HEK293T (cell line): Measurements from ENCODE around the gene GAK.
A peak's percentile ranks its signal among the peaks of the same experiment; 100 is the strongest.

Experiments
- CTCF ChIA-PET: fragments of 350-600 bp; formaldehyde crosslinking; extraction: SDS; loops from one replicate; lab custom pipeline; 2021; ENCODE audit warnings: antibody characterized with exemption, inconsistent platforms; lab: Yijun Ruan, JAX
- POLR2A ChIA-PET: fragments of 350-600 bp; formaldehyde crosslinking; extraction: SDS; loops from one replicate; lab custom pipeline; 2020; ENCODE audit warnings: antibody characterized with exemption, inconsistent platforms; lab: Yijun Ruan, JAX
- DNase-seq: peaks from one replicate; pipeline ENCODE4 v3.0.0; 2012; ENCODE audit warnings: mixed read lengths; ENCODE audit errors: extremely low spot score
- ARNT ChIP-seq: fragments of 450-650 bp; IDR thresholded peaks from 2 replicates; pipeline ENCODE4 v1.6.1; 2017; ENCODE audit warnings: mild to moderate bottlenecking
- BHLHE40 ChIP-seq: fragments of 450-650 bp; IDR thresholded peaks from 2 replicates; pipeline ENCODE4 v1.6.1; 2016; ENCODE audit warnings: mild to moderate bottlenecking, moderate library complexity, borderline replicate concordance
- CTBP1 ChIP-seq: fragments of 450-650 bp; IDR thresholded peaks from 2 replicates; pipeline ENCODE4 v1.6.1; 2016; ENCODE audit warnings: borderline replicate concordance
- ELF4 ChIP-seq: fragments of 450-650 bp; IDR thresholded peaks from 2 replicates; pipeline ENCODE4 v1.6.1; 2017; ENCODE audit warnings: antibody characterized with exemption
- FOXA1 ChIP-seq: fragments of 450-650 bp; IDR thresholded peaks from 2 replicates; pipeline ENCODE4 v1.6.1; 2016; ENCODE audit warnings: mild to moderate bottlenecking
- FOXK2 ChIP-seq: fragments of 450-650 bp; IDR thresholded peaks from 2 replicates; pipeline ENCODE4 v1.6.1; 2016; ENCODE audit warnings: mild to moderate bottlenecking
- FOXM1 ChIP-seq: fragments of 450-650 bp; IDR thresholded peaks from 2 replicates; pipeline ENCODE4 v1.6.1; 2017; ENCODE audit warnings: mild to moderate bottlenecking, borderline replicate concordance
- HDGF ChIP-seq: fragments of 450-650 bp; IDR thresholded peaks from 2 replicates; pipeline ENCODE4 v1.6.1; 2017; ENCODE audit warnings: antibody characterized with exemption, borderline replicate concordance
- L3MBTL2 ChIP-seq: fragments of 450-650 bp; conservative IDR thresholded peaks from 2 replicates; pipeline ENCODE4 v1.6.1; 2016; ENCODE audit warnings: mild to moderate bottlenecking
- LEF1 ChIP-seq: fragments of 450-650 bp; IDR thresholded peaks from 2 replicates; pipeline ENCODE4 v1.6.1; 2017; ENCODE audit warnings: mild to moderate bottlenecking, borderline replicate concordance
- NFRKB ChIP-seq: fragments of 450-650 bp; IDR thresholded peaks from 2 replicates; pipeline ENCODE4 v1.6.1; 2016; ENCODE audit warnings: mild to moderate bottlenecking, moderate library complexity
- SP1 ChIP-seq: fragments of 450-650 bp; IDR thresholded peaks from 2 replicates; pipeline ENCODE4 v1.6.1; 2017
- SUZ12 ChIP-seq: fragments of 450-650 bp; IDR thresholded peaks from 2 replicates; pipeline ENCODE4 v1.6.1; 2016; ENCODE audit warnings: mild to moderate bottlenecking
- TARDBP ChIP-seq: fragments of 450-650 bp; IDR thresholded peaks from 2 replicates; pipeline ENCODE4 v1.6.1; 2016
- ZNF384 ChIP-seq: fragments of 450-650 bp; IDR thresholded peaks from 2 replicates; pipeline ENCODE4 v1.6.1; 2016
- TF ChIP-seq, protein P1 (sequence below): fragments of 450-650 bp; IDR thresholded peaks from 2 replicates; pipeline ENCODE4 v1.6.1; 2016

The GAK gene

DNA sequence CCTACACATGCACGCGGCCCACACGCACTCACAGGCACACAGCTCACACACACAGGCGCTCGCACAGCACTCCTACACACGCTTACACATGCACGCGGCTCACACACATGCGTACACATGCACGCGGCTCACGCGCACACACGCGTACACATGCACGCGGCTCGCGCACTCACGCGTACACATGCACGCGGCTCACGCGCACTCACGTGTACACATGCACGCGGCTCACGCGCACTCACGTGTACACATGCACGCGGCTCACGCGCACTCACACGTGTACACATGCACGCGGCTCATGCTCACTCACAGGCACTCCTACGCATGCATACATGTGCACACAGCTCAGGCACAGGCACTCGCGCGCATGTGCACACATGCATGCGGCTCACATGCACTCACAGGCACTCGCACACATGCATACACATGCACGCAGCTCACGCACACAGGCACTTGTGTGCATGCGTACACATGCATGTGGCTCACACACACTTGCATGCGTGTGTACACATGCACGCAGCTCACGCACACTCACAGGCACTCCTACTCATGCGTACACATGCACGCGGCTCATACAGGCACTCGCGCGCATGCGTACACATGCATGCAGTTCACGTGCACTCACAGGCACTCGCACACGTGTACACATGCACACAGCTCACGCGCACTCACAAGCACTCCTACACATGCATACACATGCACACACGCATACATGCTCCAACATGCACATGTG lies 44.9 kb downstream of the GAK start:
- TF ChIP-seq TARDBP (peak; percentile 39; the same call in 1 of the 2 replicates), ELF4 (no peak)
- POLR2A ChIA-PET, result no interaction called here
- CTCF ChIA-PET, result no interaction called here
- DNase-seq, result no peak

DNA sequence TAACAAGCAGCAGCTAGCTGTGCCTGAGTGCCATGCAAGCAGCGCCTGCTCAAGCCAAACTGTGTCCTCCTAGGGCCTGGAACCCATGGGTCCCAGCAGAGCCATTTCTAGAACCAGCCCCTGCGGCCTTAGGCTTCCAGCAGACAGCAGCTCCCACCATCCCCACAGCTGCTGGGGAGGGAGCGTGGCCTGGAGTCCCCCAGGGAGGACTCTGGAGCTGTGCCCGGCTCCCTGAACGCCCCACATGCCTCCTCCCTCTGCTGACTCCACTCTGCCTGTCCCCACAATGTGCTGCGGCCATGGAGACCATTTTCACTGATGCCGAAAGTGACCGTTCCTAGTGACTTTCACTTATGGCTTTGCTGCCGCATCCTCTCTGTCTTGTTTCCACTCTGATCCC lies 45.9 kb downstream of the GAK start:
- no peak for DNase-seq
- CTCF ChIA-PET, result no interaction called here
- POLR2A ChIA-PET, result no interaction called here
- TF ChIP-seq TARDBP (no peak), ELF4 (no peak), CTBP1 (no peak)
- TF ChIP-seq, protein P1, sequence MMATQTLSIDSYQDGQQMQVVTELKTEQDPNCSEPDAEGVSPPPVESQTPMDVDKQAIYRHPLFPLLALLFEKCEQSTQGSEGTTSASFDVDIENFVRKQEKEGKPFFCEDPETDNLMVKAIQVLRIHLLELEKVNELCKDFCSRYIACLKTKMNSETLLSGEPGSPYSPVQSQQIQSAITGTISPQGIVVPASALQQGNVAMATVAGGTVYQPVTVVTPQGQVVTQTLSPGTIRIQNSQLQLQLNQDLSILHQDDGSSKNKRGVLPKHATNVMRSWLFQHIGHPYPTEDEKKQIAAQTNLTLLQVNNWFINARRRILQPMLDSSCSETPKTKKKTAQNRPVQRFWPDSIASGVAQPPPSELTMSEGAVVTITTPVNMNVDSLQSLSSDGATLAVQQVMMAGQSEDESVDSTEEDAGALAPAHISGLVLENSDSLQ, result no peak

DNA sequence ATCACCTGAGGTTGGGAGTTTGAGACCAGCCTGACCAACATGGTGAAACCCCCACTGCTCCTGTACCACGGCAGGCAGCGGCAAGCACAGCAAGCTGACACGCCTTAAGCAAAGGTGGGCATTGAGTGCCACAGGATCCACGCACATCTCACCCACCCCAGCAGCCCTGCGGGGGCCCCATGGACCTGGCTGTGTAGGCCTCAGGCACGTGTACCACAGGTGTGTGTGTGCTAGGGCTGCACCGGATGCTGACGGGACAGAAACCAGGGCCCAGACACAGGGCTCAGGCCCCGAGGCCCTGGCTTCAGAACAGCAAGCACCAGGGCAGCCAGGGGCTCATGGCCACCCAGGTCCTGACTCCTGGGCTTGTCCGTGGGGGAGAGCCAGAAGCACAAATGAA lies 46.8 kb downstream of the GAK start:
- TF ChIP-seq, protein P1, result no peak
- TF ChIP-seq L3MBTL2 (no peak), NFRKB (no peak), ZNF384 (no peak), ELF4 (no peak), HDGF (no peak), CTBP1 (no peak), SUZ12 (no peak), FOXA1 (no peak), LEF1 (no peak), TARDBP (no peak), ARNT (no peak), SP1 (no peak), FOXK2 (no peak), BHLHE40 (no peak), FOXM1 (no peak)
- ChIA-PET CTCF (no interaction called here), POLR2A (no interaction called here)
- no peak for DNase-seq

DNA sequence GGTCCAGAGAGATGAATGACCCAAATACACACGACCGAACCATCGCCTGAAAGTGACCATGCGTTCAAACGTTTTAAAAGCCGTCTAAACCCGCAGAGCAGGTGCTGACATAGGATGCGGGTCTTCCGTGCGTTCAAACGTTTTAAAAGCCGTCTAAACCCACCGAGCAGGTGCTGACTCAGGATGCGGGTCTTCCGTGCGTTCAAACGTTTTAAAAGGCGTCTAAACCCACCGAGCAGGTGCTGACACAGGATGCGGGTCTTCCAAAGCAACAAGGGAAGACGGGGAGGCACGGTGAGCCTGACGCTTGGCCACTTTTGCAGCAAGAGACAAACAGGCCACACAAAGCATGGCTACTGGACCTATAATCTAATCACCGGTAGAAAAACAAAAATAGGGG lies 47.2 kb downstream of the GAK start:
- TF ChIP-seq TARDBP (no peak), HDGF (no peak)
- TF ChIP-seq, protein P1, result no peak
- DNase-seq, result no peak
- ChIA-PET CTCF (no interaction called here), POLR2A (no interaction called here)

DNA sequence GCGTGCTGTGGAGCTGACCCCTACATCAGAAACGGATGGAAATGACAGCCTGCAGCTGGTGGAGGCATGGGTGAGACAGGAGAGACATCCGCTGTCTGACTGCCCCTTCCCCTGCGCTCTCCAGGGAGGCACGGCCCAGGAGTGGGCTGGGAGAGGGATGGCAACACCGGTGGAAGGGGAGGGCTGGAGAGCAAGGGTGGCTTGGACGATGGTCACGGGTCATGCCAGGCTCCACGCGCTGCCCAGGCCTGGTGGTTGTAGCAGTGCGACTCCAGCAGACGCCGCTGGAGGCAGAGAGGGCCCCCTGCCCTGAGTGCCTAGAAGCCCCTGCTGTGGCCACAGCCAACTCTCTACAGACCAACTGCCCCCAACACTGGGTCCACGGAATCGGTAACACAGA lies 47.9 kb downstream of the GAK start:
- TF ChIP-seq, protein P1, result no peak
- no peak for TF ChIP-seq ELF4
- no peak for TF ChIP-seq CTBP1
- no peak for TF ChIP-seq SUZ12
- no peak for TF ChIP-seq BHLHE40
- TF ChIP-seq HDGF, result no peak
- TF ChIP-seq TARDBP, result no peak
- no peak for TF ChIP-seq SP1
- TF ChIP-seq FOXK2, result no peak
- DNase-seq, result no peak
- ChIA-PET CTCF (no interaction called here), POLR2A (no interaction called here)

DNA sequence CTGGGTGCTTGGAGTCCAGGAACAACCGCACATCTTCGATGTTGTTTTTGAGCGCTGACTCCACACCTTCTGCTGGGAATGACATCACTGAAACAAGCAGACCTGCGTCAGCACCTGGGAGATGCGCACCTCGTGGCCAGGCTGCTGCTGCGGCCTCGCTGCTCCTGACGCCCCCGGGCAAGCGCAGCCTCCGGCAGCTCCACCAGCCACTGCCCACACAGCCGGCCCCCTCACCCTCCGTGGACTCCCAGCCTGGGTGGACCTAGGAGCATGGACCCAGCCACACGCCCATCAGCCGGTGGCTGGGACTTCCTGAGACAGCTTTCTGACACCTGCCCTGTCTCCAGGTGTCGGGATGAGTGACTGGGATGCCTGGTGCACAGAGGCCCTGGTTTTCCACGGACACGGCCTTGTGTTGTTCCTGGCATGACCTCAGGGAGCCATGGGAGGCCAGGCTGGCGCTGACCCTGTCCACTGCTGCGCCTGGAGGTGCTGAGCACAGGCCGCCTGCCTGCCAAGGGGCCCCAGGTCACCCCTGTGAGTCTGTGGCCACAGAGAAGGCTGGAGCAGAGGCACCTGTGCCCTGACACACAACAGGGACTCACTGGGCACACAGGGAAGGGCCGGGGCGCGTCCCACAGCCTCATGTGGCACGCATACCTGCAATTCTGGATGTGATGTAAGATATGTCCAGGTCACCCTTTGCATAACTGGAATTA lies 48.6 kb downstream of the GAK start:
- no peak for TF ChIP-seq ZNF384
- TF ChIP-seq SUZ12, result no peak
- POLR2A ChIA-PET, result no interaction called here
- DNase-seq, result no peak
- CTCF ChIA-PET, result no interaction called here

DNA sequence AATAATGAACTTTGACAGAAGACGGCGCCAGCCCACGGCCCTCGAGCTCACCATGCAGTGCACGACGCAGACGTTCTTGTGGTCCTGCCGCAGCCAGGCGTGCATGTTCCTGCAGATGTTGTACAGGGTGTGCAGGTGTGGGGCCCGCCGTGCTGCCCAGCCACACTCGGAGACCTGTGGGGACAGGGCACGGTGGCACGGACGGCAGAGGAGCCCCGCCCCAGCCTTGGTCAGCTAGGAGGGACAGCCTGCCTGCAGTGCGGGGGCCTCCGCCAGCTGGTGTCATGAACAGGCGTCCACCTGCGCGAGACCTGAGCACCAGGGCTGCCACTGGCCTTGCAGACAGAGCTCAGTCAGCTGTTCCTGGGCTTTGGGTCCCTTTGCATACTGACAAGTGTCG lies 49.5 kb downstream of the GAK start:
- ChIA-PET POLR2A (no interaction called here), CTCF (no interaction called here)
- TF ChIP-seq FOXM1, result no peak
- no peak for TF ChIP-seq ELF4
- TF ChIP-seq, protein P1, result no peak
- no peak for TF ChIP-seq SUZ12
- TF ChIP-seq LEF1, result no peak
- no peak for TF ChIP-seq CTBP1
- no peak for TF ChIP-seq ARNT
- TF ChIP-seq SP1, result no peak
- TF ChIP-seq HDGF, result no peak
- TF ChIP-seq ZNF384, result no peak
- no peak for TF ChIP-seq NFRKB
- TF ChIP-seq FOXA1, result no peak
- no peak for TF ChIP-seq L3MBTL2
- no peak for TF ChIP-seq FOXK2
- TF ChIP-seq BHLHE40, result no peak
- TF ChIP-seq TARDBP, result no peak
- no peak for DNase-seq
